HEK293 (cell line): ENCODE results near the gene RBMS1.

ENCODE experiments used
- RBAK ChIP-seq: fragments of 450-650 bp; formaldehyde crosslinking; IDR thresholded peaks from 2 replicates; pipeline ENCODE4 v1.5.1; 2016; ENCODE audit warnings: missing biosample characterization, missing genetic modification characterization
- SP2 ChIP-seq: fragments of 450-650 bp; formaldehyde crosslinking; IDR thresholded peaks from 2 replicates; pipeline ENCODE4 v1.5.1; 2016; ENCODE audit warnings: missing biosample characterization, missing genetic modification characterization
- YY1 ChIP-seq: fragments of 450-650 bp; formaldehyde crosslinking; IDR thresholded peaks from 2 replicates; pipeline ENCODE4 v1.5.1; 2018; ENCODE audit warnings: missing biosample characterization, missing genetic modification characterization
- ZNF121 ChIP-seq: fragments of 450-650 bp; formaldehyde crosslinking; IDR thresholded peaks from 2 replicates; pipeline ENCODE4 v1.5.1; 2016; ENCODE audit warnings: missing biosample characterization, missing genetic modification characterization
- ZNF23 ChIP-seq: fragments of 450-650 bp; formaldehyde crosslinking; IDR thresholded peaks from 2 replicates; pipeline ENCODE4 v1.5.1; 2016; ENCODE audit warnings: missing biosample characterization, missing genetic modification characterization, borderline replicate concordance
- ZNF391 ChIP-seq: fragments of 450-650 bp; formaldehyde crosslinking; IDR thresholded peaks from 2 replicates; pipeline ENCODE4 v1.5.1; 2016; ENCODE audit warnings: low read depth, missing biosample characterization, missing genetic modification characterization, borderline replicate concordance
- ZNF514 ChIP-seq: fragments of 450-650 bp; formaldehyde crosslinking; IDR thresholded peaks from 2 replicates; pipeline ENCODE4 v1.5.1; 2016; ENCODE audit warnings: missing biosample characterization, missing genetic modification characterization
- ZNF664 ChIP-seq: fragments of 450-650 bp; formaldehyde crosslinking; IDR thresholded peaks from 2 replicates; pipeline ENCODE4 v1.5.1; 2016; ENCODE audit warnings: missing biosample characterization, missing genetic modification characterization
- TF ChIP-seq, protein P1 (sequence below): fragments of 450-650 bp; formaldehyde crosslinking; IDR thresholded peaks from 2 replicates; pipeline ENCODE4 v1.5.1; 2016; ENCODE audit warnings: missing biosample characterization, missing genetic modification characterization
- TF ChIP-seq, protein P2 (sequence below): fragments of 450-650 bp; formaldehyde crosslinking; IDR thresholded peaks from 2 replicates; pipeline ENCODE4 v1.5.1; 2016; ENCODE audit warnings: missing biosample characterization, missing genetic modification characterization

DNA sequence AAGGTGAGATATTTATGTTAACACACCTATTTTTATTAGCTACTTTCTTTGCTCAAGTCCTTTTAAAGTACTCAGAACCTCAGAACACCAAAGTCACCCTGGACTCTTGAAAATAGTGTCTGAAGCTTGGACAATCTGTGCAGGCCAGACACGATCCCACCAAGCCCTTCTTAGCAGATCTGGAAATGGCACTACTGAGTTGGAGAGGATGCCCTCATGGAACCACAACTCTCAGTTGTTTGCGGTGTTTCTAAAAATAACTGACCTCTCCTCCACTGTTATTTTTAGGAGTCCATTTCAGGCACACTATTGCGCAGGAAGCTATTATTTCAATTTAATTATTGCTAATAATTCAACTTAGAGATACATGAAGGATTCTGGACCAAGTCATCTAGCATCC, 190.1 kb downstream of the RBMS1 start:
- TF ChIP-seq, protein P1, sequence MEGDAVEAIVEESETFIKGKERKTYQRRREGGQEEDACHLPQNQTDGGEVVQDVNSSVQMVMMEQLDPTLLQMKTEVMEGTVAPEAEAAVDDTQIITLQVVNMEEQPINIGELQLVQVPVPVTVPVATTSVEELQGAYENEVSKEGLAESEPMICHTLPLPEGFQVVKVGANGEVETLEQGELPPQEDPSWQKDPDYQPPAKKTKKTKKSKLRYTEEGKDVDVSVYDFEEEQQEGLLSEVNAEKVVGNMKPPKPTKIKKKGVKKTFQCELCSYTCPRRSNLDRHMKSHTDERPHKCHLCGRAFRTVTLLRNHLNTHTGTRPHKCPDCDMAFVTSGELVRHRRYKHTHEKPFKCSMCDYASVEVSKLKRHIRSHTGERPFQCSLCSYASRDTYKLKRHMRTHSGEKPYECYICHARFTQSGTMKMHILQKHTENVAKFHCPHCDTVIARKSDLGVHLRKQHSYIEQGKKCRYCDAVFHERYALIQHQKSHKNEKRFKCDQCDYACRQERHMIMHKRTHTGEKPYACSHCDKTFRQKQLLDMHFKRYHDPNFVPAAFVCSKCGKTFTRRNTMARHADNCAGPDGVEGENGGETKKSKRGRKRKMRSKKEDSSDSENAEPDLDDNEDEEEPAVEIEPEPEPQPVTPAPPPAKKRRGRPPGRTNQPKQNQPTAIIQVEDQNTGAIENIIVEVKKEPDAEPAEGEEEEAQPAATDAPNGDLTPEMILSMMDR = no peak
- no peak for TF ChIP-seq ZNF664 (tag by site-specific recombination)
- TF ChIP-seq YY1 (tag by site-specific recombination) = no peak
- no peak for TF ChIP-seq ZNF514 (tag by site-specific recombination)
- TF ChIP-seq ZNF23 (tag by site-specific recombination) = no peak
- TF ChIP-seq SP2 = no peak
- TF ChIP-seq, protein P2, sequence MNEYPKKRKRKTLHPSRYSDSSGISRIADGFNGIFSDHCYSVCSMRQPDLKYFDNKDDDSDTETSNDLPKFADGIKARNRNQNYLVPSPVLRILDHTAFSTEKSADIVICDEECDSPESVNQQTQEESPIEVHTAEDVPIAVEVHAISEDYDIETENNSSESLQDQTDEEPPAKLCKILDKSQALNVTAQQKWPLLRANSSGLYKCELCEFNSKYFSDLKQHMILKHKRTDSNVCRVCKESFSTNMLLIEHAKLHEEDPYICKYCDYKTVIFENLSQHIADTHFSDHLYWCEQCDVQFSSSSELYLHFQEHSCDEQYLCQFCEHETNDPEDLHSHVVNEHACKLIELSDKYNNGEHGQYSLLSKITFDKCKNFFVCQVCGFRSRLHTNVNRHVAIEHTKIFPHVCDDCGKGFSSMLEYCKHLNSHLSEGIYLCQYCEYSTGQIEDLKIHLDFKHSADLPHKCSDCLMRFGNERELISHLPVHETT (tag by site-specific recombination) = no peak
- TF ChIP-seq ZNF121 (tag by site-specific recombination) = no peak
- no peak for TF ChIP-seq ZNF391 (tag by site-specific recombination)
- TF ChIP-seq RBAK (tag by site-specific recombination) = no peak
